MG63 (cell line): ENCODE measurements around the gene AK4. TPM values are rescaled to one million over a fixed set of nuclear protein-coding genes. Genes with fewer than 3 reads are reported as not detected.

Experiments
- DNase-seq: peaks from one replicate; pipeline ENCODE4 v3.0.0-alpha.2; 2020
- H3K27me3 ChIP-seq: fragments of 250-450 bp; sonication (Bioruptor Pico); 2 replicates; pipeline ENCODE4 v1.5.1; 2020; ENCODE audit warnings: mild to moderate bottlenecking, moderate library complexity
- H3K36me3 ChIP-seq: fragments of 250-450 bp; sonication (Bioruptor Pico); 2 replicates; pipeline ENCODE4 v1.5.1; 2020; ENCODE audit warnings: mild to moderate bottlenecking, moderate library complexity
- H3K4me3 ChIP-seq: fragments of 250-450 bp; sonication (Bioruptor Pico); 2 replicates; pipeline ENCODE4 v1.5.1; 2020; ENCODE audit warnings: mild to moderate bottlenecking, moderate library complexity
- H3K9me3 ChIP-seq: fragments of 250-450 bp; sonication (Bioruptor Pico); 2 replicates; pipeline ENCODE4 v1.5.1; 2020; ENCODE audit warnings: mild to moderate bottlenecking, moderate library complexity
- total RNA-seq: library from RNA; depleted of rRNA; stranded (reverse); fragments of >200 nt; shearing (Covaris generic); gene quantifications from 2 replicates; pipeline ENCODE4 v1.2.3, GENCODE V29; 2014; ENCODE audit warnings: low replicate concordance; rRNA removed

The AK4 gene
- total RNA-seq, 1 experiment from 2014 or later: 1.5 TPM

- DNase-seq: peak; percentile 20
Measured at GRCh38 chr1:65265651-65266351, 117.8 kb downstream of the AK4 start.

GRCh38 chr1:65266476-65266875, 118.5 kb downstream of the AK4 start:
- no peaks in the 10 kb centered on the region for H3K9me3 ChIP-seq
- no peak for DNase-seq
- H3K4me3 ChIP-seq: no peak overlapping the region

More at GRCh38 chr1:65265651-65266351, 117.8 kb downstream of the AK4 start:
- no peaks in the 10 kb centered on the region for H3K36me3 ChIP-seq
- peaks cover 6% of the 10 kb centered on the region; the same call in 1 of the 2 replicates for H3K27me3 ChIP-seq
- no peaks in the 10 kb centered on the region for H3K9me3 ChIP-seq
- peak overlapping the region; percentile 31 for H3K4me3 ChIP-seq

GRCh38 chr1:65267271-65267670, 119.3 kb downstream of the AK4 start:
- DNase-seq: no peak
- Histone ChIP-seq H3K9me3 (no peaks in the 10 kb centered on the region), H3K27me3 (peaks cover 6% of the 10 kb centered on the region; the same call in 1 of the 2 replicates), H3K4me3 (no peak overlapping the region), H3K36me3 (no peaks in the 10 kb centered on the region)

More at GRCh38 chr1:65266476-65266875, 118.5 kb downstream of the AK4 start:
- no peaks in the 10 kb centered on the region for H3K36me3 ChIP-seq
- H3K27me3 ChIP-seq: peaks cover 6% of the 10 kb centered on the region; the same call in 1 of the 2 replicates

- H3K9me3 ChIP-seq: no peaks in the 10 kb centered on the region
- H3K27me3 ChIP-seq: peaks cover 6% of the 10 kb centered on the region; the same call in 1 of the 2 replicates
Measured at GRCh38 chr1:65267683-65268082, 119.7 kb downstream of the AK4 start.

GRCh38 chr1:65269612-65270011, 121.6 kb downstream of the AK4 start:
- no peaks in the 10 kb centered on the region for H3K9me3 ChIP-seq

More at GRCh38 chr1:65267683-65268082, 119.7 kb downstream of the AK4 start:
- no peak for DNase-seq
- no peaks in the 10 kb centered on the region for H3K36me3 ChIP-seq
- H3K4me3 ChIP-seq: no peak overlapping the region

GRCh38 chr1:65276197-65276939, 128.4 kb downstream of the AK4 start:
- no peak overlapping the region for H3K4me3 ChIP-seq
- H3K36me3 ChIP-seq: no peaks in the 10 kb centered on the region
- H3K9me3 ChIP-seq: no peaks in the 10 kb centered on the region
- DNase-seq: no peak
- H3K27me3 ChIP-seq: no peaks in the 10 kb centered on the region; the same call in 1 of the 2 replicates

More at GRCh38 chr1:65269612-65270011, 121.6 kb downstream of the AK4 start:
- DNase-seq: no peak
- no peaks in the 10 kb centered on the region for H3K36me3 ChIP-seq
- no peaks in the 10 kb centered on the region; the same call in 1 of the 2 replicates for H3K27me3 ChIP-seq
- no peak overlapping the region for H3K4me3 ChIP-seq

GRCh38 chr1:65277605-65278347, 129.8 kb downstream of the AK4 start:
- H3K36me3 ChIP-seq: no peaks in the 10 kb centered on the region
- H3K9me3 ChIP-seq: no peaks in the 10 kb centered on the region
- H3K27me3 ChIP-seq: no peaks in the 10 kb centered on the region; the same call in 1 of the 2 replicates
- DNase-seq: no peak
- H3K4me3 ChIP-seq: no peak overlapping the region

- DNase-seq: no peak
- no peak overlapping the region for H3K4me3 ChIP-seq
Measured at GRCh38 chr1:65278376-65279069, 130.5 kb downstream of the AK4 start.

GRCh38 chr1:65279070-65279779, 131.2 kb downstream of the AK4 start:
- DNase-seq: no peak

More at GRCh38 chr1:65278376-65279069, 130.5 kb downstream of the AK4 start:
- Histone ChIP-seq H3K9me3 (no peaks in the 10 kb centered on the region), H3K36me3 (no peaks in the 10 kb centered on the region), H3K27me3 (no peaks in the 10 kb centered on the region; the same call in 1 of the 2 replicates)

More at GRCh38 chr1:65279070-65279779, 131.2 kb downstream of the AK4 start:
- Histone ChIP-seq H3K27me3 (no peaks in the 10 kb centered on the region; the same call in 1 of the 2 replicates), H3K9me3 (no peaks in the 10 kb centered on the region), H3K4me3 (no peak overlapping the region), H3K36me3 (no peaks in the 10 kb centered on the region)

Other genes with a start within 250 kb of the AK4 start
- 58.9 and 61.9 TPM in 2 replicates for gene JAK1, start 181.7 kb upstream of the AK4 start, total RNA-seq
- gene DNAJC6, start 161.3 kb downstream of the AK4 start, total RNA-seq: not detected in 2 replicates